Measurements from ENCODE around the gene TTLL8. TPM values are rescaled to one million over a fixed set of nuclear protein-coding genes. Genes with fewer than 3 reads are reported as not detected.

Gene TTLL8
- total and polyA plus RNA-seq, 7 donors, result not detected

- WGBS, 3 donors, result 77 to 81% (median 79%) methylated on average over 3 of the region's 3 CpGs
- no peak for ATAC-seq
- no peaks in the 10 kb centered on the region for H3K9me3 ChIP-seq
- H3K4me3 ChIP-seq, result no peak overlapping the region
- H3K36me3 ChIP-seq (ENCODE audit: insufficient read depth in 1 of 2, low read depth in 1 of 2), result no peaks in the 10 kb centered on the region
- no peak overlapping the region for H3K27ac ChIP-seq
- TF ChIP-seq, protein P1, sequence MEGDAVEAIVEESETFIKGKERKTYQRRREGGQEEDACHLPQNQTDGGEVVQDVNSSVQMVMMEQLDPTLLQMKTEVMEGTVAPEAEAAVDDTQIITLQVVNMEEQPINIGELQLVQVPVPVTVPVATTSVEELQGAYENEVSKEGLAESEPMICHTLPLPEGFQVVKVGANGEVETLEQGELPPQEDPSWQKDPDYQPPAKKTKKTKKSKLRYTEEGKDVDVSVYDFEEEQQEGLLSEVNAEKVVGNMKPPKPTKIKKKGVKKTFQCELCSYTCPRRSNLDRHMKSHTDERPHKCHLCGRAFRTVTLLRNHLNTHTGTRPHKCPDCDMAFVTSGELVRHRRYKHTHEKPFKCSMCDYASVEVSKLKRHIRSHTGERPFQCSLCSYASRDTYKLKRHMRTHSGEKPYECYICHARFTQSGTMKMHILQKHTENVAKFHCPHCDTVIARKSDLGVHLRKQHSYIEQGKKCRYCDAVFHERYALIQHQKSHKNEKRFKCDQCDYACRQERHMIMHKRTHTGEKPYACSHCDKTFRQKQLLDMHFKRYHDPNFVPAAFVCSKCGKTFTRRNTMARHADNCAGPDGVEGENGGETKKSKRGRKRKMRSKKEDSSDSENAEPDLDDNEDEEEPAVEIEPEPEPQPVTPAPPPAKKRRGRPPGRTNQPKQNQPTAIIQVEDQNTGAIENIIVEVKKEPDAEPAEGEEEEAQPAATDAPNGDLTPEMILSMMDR (IDR thresholded peaks at IDR 0.05), result no peak
- H3K4me1 ChIP-seq, result peaks cover 5% of the 10 kb centered on the region
- peaks cover 0 to 4% (median 0%) of the 10 kb centered on the region in 3 donors for H3K27me3 ChIP-seq (ENCODE audit: insufficient read depth in 3 of 3, low read length in 2 of 3)
- intact Hi-C loops (cut with DNase I), result loop anchor here in 1 of 2 donors (10.0 kb wide), 1 partner anchor 230 kb away; no protein-coding TSS in a partner anchor
- no peak for DNase-seq
Measured at GRCh38 chr22:49995041-49995360, 63.1 kb downstream of the TTLL8 start.

GRCh38 chr22:49994361-49995040 is 63.6 kb downstream of the TTLL8 start:
- H3K9me3 ChIP-seq, result no peaks in the 10 kb centered on the region
- DNase-seq (no peak), ATAC-seq (no peak)
- H3K27me3 ChIP-seq (ENCODE audit: insufficient read depth in 3 of 3, low read length in 2 of 3), result peaks cover 0 to 4% (median 0%) of the 10 kb centered on the region in 3 donors
- intact Hi-C loops (cut with DNase I), result loop anchor here in 1 of 2 donors (10.0 kb wide), 1 partner anchor 230 kb away; no protein-coding TSS in a partner anchor
- 90 to 93% (median 93%) methylated on average over 21 of the region's 21 CpGs for WGBS, 3 donors
- H3K36me3 ChIP-seq (ENCODE audit: insufficient read depth in 1 of 2, low read depth in 1 of 2), result no peaks in the 10 kb centered on the region
- no peak overlapping the region for H3K4me3 ChIP-seq
- H3K27ac ChIP-seq, result no peak overlapping the region
- TF ChIP-seq, protein P1 (IDR thresholded peaks at IDR 0.05), result no peak
- peaks cover 5% of the 10 kb centered on the region for H3K4me1 ChIP-seq

- no peak overlapping the region for H3K4me3 ChIP-seq
- DNase-seq, result peak in 1 of 2 donors; percentile 56
- H3K9me3 ChIP-seq, result no peaks in the 10 kb centered on the region
- peak in 3 of 4 donors; percentile 4 to 25 (median 16) for ATAC-seq
- TF ChIP-seq, protein P1 (IDR thresholded peaks at IDR 0.05), result no peak
- intact Hi-C loops (cut with DNase I), result loop anchor here in 1 of 2 donors (1.0 to 10.0 kb wide), 2 partner anchors 63 to 229 kb away; no protein-coding TSS in a partner anchor
- H3K27me3 ChIP-seq (ENCODE audit: insufficient read depth in 3 of 3, low read length in 2 of 3), result no peaks in the 10 kb centered on the region
- peaks cover 5% of the 10 kb centered on the region for H3K4me1 ChIP-seq
- no peak overlapping the region for H3K27ac ChIP-seq
- H3K36me3 ChIP-seq (ENCODE audit: insufficient read depth in 1 of 2, low read depth in 1 of 2), result no peaks in the 10 kb centered on the region
- 69 to 73% (median 71%) methylated on average over 11 of the region's 11 CpGs for WGBS, 3 donors
Measured at GRCh38 chr22:49993649-49994360, 64.3 kb downstream of the TTLL8 start.

GRCh38 chr22:49992921-49993648 is 65.0 kb downstream of the TTLL8 start:
- DNase-seq, result peak; percentile 63 to 84
- H3K4me3 ChIP-seq, result no peak overlapping the region
- no peak overlapping the region for H3K27ac ChIP-seq
- TF ChIP-seq, protein P1 (IDR thresholded peaks at IDR 0.05), result peak; percentile 73
- no peaks in the 10 kb centered on the region for H3K27me3 ChIP-seq (ENCODE audit: insufficient read depth in 3 of 3, low read length in 2 of 3)
- intact Hi-C loops (cut with DNase I), result loop anchor here in 1 of 2 donors (1.0 to 10.0 kb wide), 2 partner anchors 62 to 228 kb away; no protein-coding TSS in a partner anchor
- no peaks in the 10 kb centered on the region for H3K9me3 ChIP-seq
- WGBS, 3 donors, result 19 to 27% (median 26%) methylated on average over 21 to 23 of the region's 23 CpGs
- peaks cover 5% of the 10 kb centered on the region for H3K4me1 ChIP-seq
- H3K36me3 ChIP-seq (ENCODE audit: insufficient read depth in 1 of 2, low read depth in 1 of 2), result no peaks in the 10 kb centered on the region
- ATAC-seq, result peak; percentile 90 to 97 (median 91)

Data from psoas muscle (tissue), 8 donors.